ENCODE data around the gene PRRX2.
"Not testable (repeated sequence)": the region's sequence is repeated elsewhere in the genome, so short reads cannot be mapped to it uniquely, and the experiment has no call there.

Gene PRRX2

GRCh38 chr9:129737479-129738274 lies 72.2 kb downstream of the PRRX2 start:
- peak; percentile 80 to 86 for DNase-seq

- DNase-seq = no peak
Measured at GRCh38 chr9:129739432-129739831, 74.0 kb downstream of the PRRX2 start.

GRCh38 chr9:129740174-129740573 lies 74.7 kb downstream of the PRRX2 start:
- DNase-seq = no peak

GRCh38 chr9:129740666-129741464 lies 75.4 kb downstream of the PRRX2 start:
- DNase-seq = no peak

- no peak for DNase-seq
Measured at GRCh38 chr9:129745200-129745599, 79.8 kb downstream of the PRRX2 start.

- no peak for DNase-seq
Measured at GRCh38 chr9:129746092-129746777, 80.8 kb downstream of the PRRX2 start.

- DNase-seq = no peak
Measured at GRCh38 chr9:129748249-129748648, 82.8 kb downstream of the PRRX2 start.

GRCh38 chr9:129749052-129749451 lies 83.6 kb downstream of the PRRX2 start:
- DNase-seq = not testable (repeated sequence)

- DNase-seq = no peak
Measured at GRCh38 chr9:129749575-129749974, 84.1 kb downstream of the PRRX2 start.

- no peak for DNase-seq
Measured at GRCh38 chr9:129750013-129750638, 84.7 kb downstream of the PRRX2 start.

- peak; percentile 30 to 58 for DNase-seq
Measured at GRCh38 chr9:129751841-129752801, 86.7 kb downstream of the PRRX2 start.

- peak; percentile 50 to 73 for DNase-seq
Measured at GRCh38 chr9:129752900-129753729, 87.7 kb downstream of the PRRX2 start, which contains the start of gene PTGES. PTGES (minus strand) TSS chr9:129753042; CDS start chr9:129753012, 30 bp downstream.

GRCh38 chr9:129755151-129755550 lies 89.7 kb downstream of the PRRX2 start:
- DNase-seq = no peak

GRCh38 chr9:129756191-129756590 lies 90.7 kb downstream of the PRRX2 start:
- DNase-seq = no peak

GRCh38 chr9:129757045-129757444 lies 91.6 kb downstream of the PRRX2 start:
- no peak for DNase-seq

GRCh38 chr9:129759319-129759718 lies 93.9 kb downstream of the PRRX2 start:
- DNase-seq = no peak

GRCh38 chr9:129759804-129760502 lies 94.5 kb downstream of the PRRX2 start:
- no peak for DNase-seq

- not testable (repeated sequence) for DNase-seq
Measured at GRCh38 chr9:129760784-129761183, 95.3 kb downstream of the PRRX2 start.

- DNase-seq = no peak
Measured at GRCh38 chr9:129761293-129761900, 96.0 kb downstream of the PRRX2 start.
